Left colon (tissue), 2 donors: ENCODE data around the gene FUCA1. TPM values are rescaled to one million over a fixed set of nuclear protein-coding genes. Genes with fewer than 3 reads are reported as not detected.
"Not testable (repeated sequence)": the region's sequence is repeated elsewhere in the genome, so short reads cannot be mapped to it uniquely, and the experiment has no call there.

Source experiments
- ATAC-seq: fragments of 200-7000 bp; cut with Tn5 transposase; one replicate; pipeline ENCODE4 v1.9.1; 2020; ENCODE audit warnings: mild to moderate bottlenecking, moderate library complexity
- DNase-seq, 2 donors: peaks; one replicate each; pipeline ENCODE4 v3.0.0-alpha.2; 2020
- intact Hi-C, 2 donors: fragments of 100-400 bp; cut with DNase I in 1 of 2; cut with micrococcal nuclease in 1 of 2; formaldehyde crosslinking; loops; one replicate each; pipeline versions ENCODE4 v1.11.2 to v1.14.0; 2022; cut with DNase I, micrococcal nuclease
- total RNA-seq, 2 donors: library from RNA; stranded (reverse); fragmentation: NEBNext Ultra II Directional; extraction: Animal tissue kit (Norgen Biotek cat#: 25700); gene quantifications; one replicate each; pipeline ENCODE4 v1.2.1, GENCODE V29; 2021
- donor health status: DM: no; HTN: no; CAD: no.
- donor health status: DM: yes; HTN: yes; CAD: no.

Gene FUCA1
- total RNA-seq, 2 donors from 2014 or later = 157 to 212 TPM

- DNase-seq (no peak), ATAC-seq (no peak)
- intact Hi-C loops = loop anchor here in 1 of 2 donors (10.0 kb wide), 1 partner anchor 101 kb away; the partner anchor contains the start of gene CNR2
Observed at GRCh38 chr1:23814016-23814415, 54.1 kb downstream of the FUCA1 start.

GRCh38 chr1:23810818-23811540, 57.1 kb downstream of the FUCA1 start:
- intact Hi-C loops = loop anchor here in 1 of 2 donors (10.0 kb wide), 1 partner anchor 104 kb away; the partner anchor contains the start of gene CNR2
- ATAC-seq (peak; percentile 92), DNase-seq (peak; percentile 80 to 83)

- DNase-seq (peak; percentile 84 to 89), ATAC-seq (peak; percentile 90)
- intact Hi-C loops = loop anchor here in 1 of 2 donors (10.0 kb wide), 1 partner anchor 105 kb away; the partner anchor contains the start of gene CNR2
Observed at GRCh38 chr1:23809751-23810171, 58.3 kb downstream of the FUCA1 start.

- ATAC-seq (no peak), DNase-seq (no peak)
- intact Hi-C loops = no loop called here
Observed at GRCh38 chr1:23807453-23807852, 60.6 kb downstream of the FUCA1 start.

GRCh38 chr1:23806280-23806679, 61.8 kb downstream of the FUCA1 start:
- DNase-seq = no peak

GRCh38 chr1:23805025-23805424, 63.1 kb downstream of the FUCA1 start:
- DNase-seq = no peak
- intact Hi-C loops = no loop called here

More at GRCh38 chr1:23806280-23806679, 61.8 kb downstream of the FUCA1 start:
- intact Hi-C loops = no loop called here
- no peak for ATAC-seq

GRCh38 chr1:23804183-23804835, 63.8 kb downstream of the FUCA1 start:
- ATAC-seq (no peak), DNase-seq (no peak)
- intact Hi-C loops = no loop called here

More at GRCh38 chr1:23805025-23805424, 63.1 kb downstream of the FUCA1 start:
- no peak for ATAC-seq

- DNase-seq (no peak), ATAC-seq (no peak)
- intact Hi-C loops = no loop called here
Observed at GRCh38 chr1:23803674-23804073, 64.4 kb downstream of the FUCA1 start.

GRCh38 chr1:23802809-23803342, 65.2 kb downstream of the FUCA1 start:
- intact Hi-C loops, DNase-seq, ATAC-seq: not testable (repeated sequence)

- ATAC-seq (no peak), DNase-seq (no peak)
- intact Hi-C loops = no loop called here
Observed at GRCh38 chr1:23801876-23802275, 66.2 kb downstream of the FUCA1 start.

- peak; percentile 11 for ATAC-seq
- peak in 1 of 2 donors; percentile 44 for DNase-seq
- intact Hi-C loops = no loop called here
Observed at GRCh38 chr1:23801338-23801748, 66.7 kb downstream of the FUCA1 start.

- DNase-seq = peak; percentile 97 to 99
- ATAC-seq = peak; percentile 77
Observed at GRCh38 chr1:23800400-23801337, 67.4 kb downstream of the FUCA1 start, which contains the start of gene GALE. GALE (minus strand) TSS chr1:23800754; CDS start chr1:23799007, 1,747 bp downstream.

GRCh38 chr1:23799570-23800399, 68.3 kb downstream of the FUCA1 start:
- intact Hi-C loops = no loop called here
- peak; percentile 65 for ATAC-seq
- peak; percentile 85 to 95 for DNase-seq

More at GRCh38 chr1:23800400-23801337, 67.4 kb downstream of the FUCA1 start, which contains the start of gene GALE:
- intact Hi-C loops = no loop called here

- ATAC-seq (no peak), DNase-seq (no peak)
Observed at GRCh38 chr1:23799255-23799569, 68.9 kb downstream of the FUCA1 start.

GRCh38 chr1:23798662-23799142, 69.4 kb downstream of the FUCA1 start:
- intact Hi-C loops = no loop called here
- peak; percentile 30 to 46 for DNase-seq
- ATAC-seq = no peak

More at GRCh38 chr1:23799255-23799569, 68.9 kb downstream of the FUCA1 start:
- intact Hi-C loops = no loop called here

GRCh38 chr1:23797478-23798448, 70.3 kb downstream of the FUCA1 start:
- intact Hi-C loops = no loop called here
- no peak for DNase-seq

More at GRCh38 chr1:23797478-23798448, 70.3 kb downstream of the FUCA1 start:
- no peak for ATAC-seq
